Measurements from ENCODE around the gene SCPEP1. TPM values are rescaled to one million over a fixed set of nuclear protein-coding genes. Genes with fewer than 3 reads are reported as not detected.
"Not testable (repeated sequence)": the region's sequence is repeated elsewhere in the genome, so short reads cannot be mapped to it uniquely, and the experiment has no call there.

The SCPEP1 gene
- total RNA-seq, 2 experiments from 2014 or later: 25.0 to 27.1 TPM

- DNase-seq: no peak
- POLR2A ChIA-PET: interaction anchor here (0.7 to 1.3 kb wide), 4 partner anchors 26 to 105 kb away, joined by 3 to 4 read pairs (median 3); partner anchors contain the start of gene TRIM25
These were observed 38.0 kb upstream of the SCPEP1 start for GRCh38 chr17:56939869-56940484.

DNA sequence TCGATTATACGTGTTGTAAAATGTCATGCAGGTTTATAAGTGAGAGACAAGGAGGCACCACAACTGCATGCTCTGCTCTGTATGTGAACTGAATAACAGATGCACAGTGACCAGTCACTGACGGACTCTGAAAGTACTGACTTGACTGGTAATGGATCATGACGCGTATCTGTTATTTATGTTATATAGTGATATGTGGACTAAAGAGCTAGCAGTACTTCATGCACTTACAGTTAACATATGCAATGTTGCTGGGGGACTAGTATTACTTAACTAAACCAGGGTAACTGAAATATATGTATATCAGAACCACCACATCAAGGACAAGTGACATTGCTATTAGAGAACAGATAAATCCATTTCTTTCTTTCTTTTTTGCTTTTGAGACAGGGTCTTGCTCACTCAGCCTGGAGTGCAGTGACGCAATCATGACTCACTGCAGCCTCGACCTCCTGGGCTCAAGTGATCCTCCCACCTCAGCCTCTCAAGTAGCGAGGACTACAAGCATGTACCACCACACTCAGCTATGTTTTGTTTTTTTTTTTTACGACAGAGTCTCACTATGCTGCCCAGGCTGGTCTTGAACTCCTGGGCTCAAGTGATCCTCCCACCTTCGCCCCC, 34.3 kb upstream of the SCPEP1 start:
- DNase-seq: no peak
- Mint-ChIP-seq H3K27ac (no peak overlapping the region), H3K9me3 (no peaks in the 10 kb centered on the region), H3K36me3 (ENCODE audit: low read depth) (peaks cover 36% of the 10 kb centered on the region), H3K4me3 (no peak overlapping the region), H3K27me3 (no peaks in the 10 kb centered on the region), H3K4me1 (peaks cover 8% of the 10 kb centered on the region)
- ChIA-PET CTCF (interaction anchor here (0.9 to 5.2 kb wide), 3 partner anchors 36 to 126 kb away, joined by 3 to 91 read pairs (median 51); no protein-coding TSS in a partner anchor), POLR2A (no interaction called here)

More at GRCh38 chr17:56939869-56940484, 38.0 kb upstream of the SCPEP1 start:
- CTCF ChIA-PET: interaction anchor here (0.7 to 5.2 kb wide), 16 partner anchors 12 to 122 kb away, joined by 3 to 91 read pairs (median 4); no protein-coding TSS in a partner anchor
- no peak overlapping the region for H3K27ac Mint-ChIP-seq
- H3K4me1 Mint-ChIP-seq: peaks cover 26% of the 10 kb centered on the region
- no peak overlapping the region for H3K4me3 Mint-ChIP-seq
- H3K36me3 Mint-ChIP-seq (ENCODE audit: low read depth): peaks cover 40% of the 10 kb centered on the region
- no peaks in the 10 kb centered on the region for H3K9me3 Mint-ChIP-seq
- H3K27me3 Mint-ChIP-seq: no peaks in the 10 kb centered on the region

DNA sequence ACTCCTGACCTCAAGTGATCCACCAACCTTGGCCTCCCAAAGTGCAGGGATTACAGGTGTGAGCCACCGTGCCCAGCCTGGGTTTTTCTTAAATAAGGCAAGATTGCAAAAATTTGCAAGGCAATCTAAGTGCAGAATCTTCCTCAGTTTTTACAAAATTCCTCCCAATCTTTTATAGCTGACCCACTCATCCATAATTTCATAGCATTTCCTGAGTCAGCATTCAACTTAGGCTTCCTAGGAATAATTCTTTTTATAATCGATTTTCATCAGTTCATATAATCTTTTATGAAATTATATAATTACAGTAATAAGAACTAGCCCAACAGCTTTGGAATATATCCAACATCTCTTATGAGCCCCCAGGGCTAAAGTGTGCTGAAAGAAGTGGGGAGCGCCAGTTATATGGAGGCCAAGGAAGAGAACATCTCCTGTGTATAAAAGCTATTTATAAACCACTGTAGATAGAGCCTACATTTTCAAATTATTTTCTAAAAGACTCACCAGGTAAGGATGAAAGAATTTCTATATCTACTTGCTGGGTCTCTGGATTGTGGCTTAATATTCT, 31.9 kb upstream of the SCPEP1 start:
- ChIA-PET CTCF (interaction anchor here (1.6 kb wide), 1 partner anchor 166 kb away, joined by 4 read pairs; no protein-coding TSS in a partner anchor), POLR2A (no interaction called here)
- Mint-ChIP-seq H3K4me1 (peaks cover 16% of the 10 kb centered on the region), H3K27ac (no peak overlapping the region), H3K36me3 (ENCODE audit: low read depth) (peaks cover 45% of the 10 kb centered on the region), H3K9me3 (no peaks in the 10 kb centered on the region), H3K4me3 (no peak overlapping the region), H3K27me3 (no peaks in the 10 kb centered on the region)
- DNase-seq: no peak

GRCh38 chr17:56947741-56948140, 30.2 kb upstream of the SCPEP1 start:
- H3K4me3 Mint-ChIP-seq: no peak overlapping the region
- H3K4me1 Mint-ChIP-seq: peaks cover 16% of the 10 kb centered on the region
- H3K27me3 Mint-ChIP-seq: no peaks in the 10 kb centered on the region
- ChIA-PET CTCF (no interaction called here), POLR2A (no interaction called here)
- H3K27ac Mint-ChIP-seq: no peak overlapping the region
- peaks cover 42% of the 10 kb centered on the region for H3K36me3 Mint-ChIP-seq (ENCODE audit: low read depth)
- DNase-seq: no peak
- no peaks in the 10 kb centered on the region for H3K9me3 Mint-ChIP-seq

DNA sequence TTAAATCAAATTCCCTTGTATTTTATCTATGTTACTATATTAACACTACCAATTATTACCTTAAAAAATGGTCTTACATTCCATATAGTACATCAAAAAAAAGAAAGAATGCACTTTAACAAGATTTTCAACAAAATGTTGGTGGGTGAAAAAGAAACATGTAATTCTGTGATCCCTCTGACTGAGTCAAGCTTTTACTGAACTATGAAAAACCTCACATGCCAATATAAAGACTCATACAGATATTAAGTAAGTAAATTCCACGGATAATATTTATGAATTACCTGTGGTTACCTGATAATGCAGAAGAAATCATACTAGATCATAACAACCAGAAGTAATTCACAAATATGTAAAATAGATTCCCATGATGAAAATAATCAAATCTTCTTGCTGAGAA, 29.4 kb upstream of the SCPEP1 start:
- Mint-ChIP-seq H3K27me3 (no peaks in the 10 kb centered on the region), H3K36me3 (ENCODE audit: low read depth) (peaks cover 43% of the 10 kb centered on the region), H3K4me1 (peaks cover 16% of the 10 kb centered on the region), H3K27ac (no peak overlapping the region), H3K9me3 (no peaks in the 10 kb centered on the region), H3K4me3 (no peak overlapping the region)
- CTCF ChIA-PET: interaction anchor here (1.0 to 1.1 kb wide), 2 partner anchors 59 to 129 kb away, joined by 3 read pairs; no protein-coding TSS in a partner anchor
- no peak for DNase-seq
- POLR2A ChIA-PET: no interaction called here

GRCh38 chr17:56949595-56949994, 28.3 kb upstream of the SCPEP1 start:
- Mint-ChIP-seq H3K27me3 (no peaks in the 10 kb centered on the region), H3K27ac (no peak overlapping the region), H3K36me3 (ENCODE audit: low read depth) (peaks cover 40% of the 10 kb centered on the region), H3K4me1 (peaks cover 16% of the 10 kb centered on the region), H3K4me3 (no peak overlapping the region), H3K9me3 (no peaks in the 10 kb centered on the region)
- no peak for DNase-seq
- CTCF ChIA-PET: interaction anchor here (1.0 to 1.1 kb wide), 2 partner anchors 60 to 130 kb away, joined by 3 read pairs; no protein-coding TSS in a partner anchor
- POLR2A ChIA-PET: interaction anchor here (0.7 kb wide), 1 partner anchor 29 kb away, joined by 3 read pairs; the partner anchor contains the start of gene SCPEP1

DNA sequence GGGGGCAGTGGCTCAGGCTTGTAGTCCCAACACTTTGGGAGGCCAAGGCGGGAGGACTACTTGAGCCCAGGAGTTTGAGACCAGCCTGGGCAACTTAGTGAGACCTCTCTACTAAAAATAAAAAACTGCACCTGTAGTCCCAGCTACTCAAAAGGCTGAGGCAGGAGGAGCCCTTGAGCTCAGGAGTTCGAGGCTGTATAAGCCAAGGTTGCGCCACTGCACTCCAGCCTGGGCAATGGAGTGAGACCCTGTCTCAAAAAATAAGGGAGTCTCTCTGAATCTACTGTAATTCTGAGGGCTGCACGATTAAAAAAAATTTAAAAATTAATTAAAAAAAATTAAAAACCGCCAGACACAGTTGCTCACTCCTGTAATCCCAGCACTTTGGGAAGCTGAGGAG, 20.9 kb upstream of the SCPEP1 start:
- ChIA-PET POLR2A (no interaction called here), CTCF (interaction anchor here (0.9 to 1.6 kb wide), 2 partner anchors 18 to 177 kb away, joined by 3 read pairs; no protein-coding TSS in a partner anchor)
- Mint-ChIP-seq H3K27ac (no peak overlapping the region), H3K4me3 (no peak overlapping the region), H3K9me3 (no peaks in the 10 kb centered on the region), H3K27me3 (no peaks in the 10 kb centered on the region), H3K4me1 (peaks cover 23% of the 10 kb centered on the region), H3K36me3 (ENCODE audit: low read depth) (peaks cover 12% of the 10 kb centered on the region)
- no peak for DNase-seq

GRCh38 chr17:56960596-56961538, 17.1 kb upstream of the SCPEP1 start, which contains the start of gene COIL:
Gene COIL (minus strand): TSS chr17:56961050. CDS start chr17:56961019, 31 bp downstream.
- ChIA-PET POLR2A (interaction anchor here (0.7 to 2.1 kb wide), 5 partner anchors 14 to 53 kb away, joined by 3 to 15 read pairs (median 3); partner anchors contain the start of genes SCPEP1 and TRIM25), CTCF (interaction anchor here (0.6 to 1.6 kb wide), 7 partner anchors 12 to 141 kb away, joined by 3 to 6 read pairs (median 4); partner anchors contain the start of genes C17orf67, DGKE and TRIM25)
- H3K4me1 Mint-ChIP-seq: peaks cover 28% of the 10 kb centered on the region

GRCh38 chr17:56965241-56965640, 12.7 kb upstream of the SCPEP1 start:
- H3K4me3 Mint-ChIP-seq; DNase-seq; H3K36me3 Mint-ChIP-seq (ENCODE audit: low read depth); H3K9me3 Mint-ChIP-seq; H3K27ac Mint-ChIP-seq; H3K27me3 Mint-ChIP-seq; CTCF ChIA-PET: not testable (repeated sequence)
- H3K4me1 Mint-ChIP-seq: peaks cover 10% of the 10 kb centered on the region
- POLR2A ChIA-PET: interaction anchor here (2.2 kb wide), 1 partner anchor 13 kb away, joined by 8 read pairs; the partner anchor contains the start of gene SCPEP1

More at GRCh38 chr17:56960596-56961538, 17.1 kb upstream of the SCPEP1 start, which contains the start of gene COIL:
- Mint-ChIP-seq H3K27ac (peak within 1 kb of the TSS; percentile 77), H3K4me3 (peak within 1 kb of the TSS; percentile 79), H3K9me3 (no peaks in the 10 kb centered on the region), H3K36me3 (ENCODE audit: low read depth) (peaks cover 4% of the 10 kb centered on the region), H3K27me3 (peaks cover 4% of the 10 kb centered on the region)
- DNase-seq: peak; percentile 93

- not testable (repeated sequence) for H3K36me3 Mint-ChIP-seq (ENCODE audit: low read depth); H3K4me3 Mint-ChIP-seq; H3K27ac Mint-ChIP-seq; H3K9me3 Mint-ChIP-seq; DNase-seq; H3K27me3 Mint-ChIP-seq
- peaks cover 10% of the 10 kb centered on the region for H3K4me1 Mint-ChIP-seq
- ChIA-PET POLR2A (interaction anchor here (2.2 kb wide), 1 partner anchor 12 kb away, joined by 8 read pairs; the partner anchor contains the start of gene SCPEP1), CTCF (interaction anchor here (1.5 kb wide), 1 partner anchor 146 kb away, joined by 4 read pairs; no protein-coding TSS in a partner anchor)
These were observed 12.2 kb upstream of the SCPEP1 start for GRCh38 chr17:56965681-56966080.

DNA sequence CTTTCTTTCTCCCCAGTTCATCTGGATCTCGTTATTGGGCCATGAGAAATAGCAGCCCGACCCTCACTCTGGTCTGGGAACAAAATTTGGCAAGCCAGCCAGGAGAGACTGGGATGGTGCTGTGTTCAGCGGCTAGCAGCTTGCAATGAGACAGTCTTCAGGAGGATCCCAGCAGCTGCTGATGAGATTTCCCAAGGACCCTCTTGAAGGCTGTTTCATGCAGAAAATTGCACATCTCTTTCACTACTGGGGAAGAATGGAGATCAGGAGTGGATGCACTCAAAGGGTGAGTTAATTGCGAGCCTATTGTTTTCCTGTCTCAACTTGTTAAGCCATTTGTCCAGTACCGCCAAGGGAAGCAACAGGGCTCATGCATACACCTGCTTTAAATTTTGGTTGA, 11.6 kb upstream of the SCPEP1 start:
- Mint-ChIP-seq H3K4me1 (peaks cover 5% of the 10 kb centered on the region), H3K27ac (no peak overlapping the region), H3K9me3 (no peaks in the 10 kb centered on the region), H3K4me3 (no peak overlapping the region), H3K36me3 (ENCODE audit: low read depth) (no peaks in the 10 kb centered on the region), H3K27me3 (peaks cover 8% of the 10 kb centered on the region)
- ChIA-PET CTCF (interaction anchor here (1.5 kb wide), 1 partner anchor 146 kb away, joined by 4 read pairs; no protein-coding TSS in a partner anchor), POLR2A (interaction anchor here (2.2 kb wide), 1 partner anchor 12 kb away, joined by 8 read pairs; the partner anchor contains the start of gene SCPEP1)
- DNase-seq: no peak

DNA sequence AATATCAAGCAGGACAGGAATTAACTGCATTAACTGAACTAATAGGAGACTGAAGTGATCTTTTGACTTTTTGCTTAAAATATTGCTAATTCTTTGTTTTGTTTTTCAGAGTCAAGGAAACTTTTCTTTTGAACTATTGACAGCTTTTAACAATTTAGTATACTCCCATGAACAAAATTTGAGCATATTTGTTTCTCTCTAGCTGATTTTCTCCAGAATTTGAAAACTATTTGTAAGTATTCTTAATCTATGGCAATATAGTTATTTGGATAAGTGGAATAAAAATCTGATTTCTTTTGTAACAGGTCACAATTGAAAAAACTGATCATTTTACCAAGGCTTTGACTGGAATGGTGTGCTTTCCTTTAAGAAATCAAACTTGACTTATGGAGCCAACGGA, 7.0 kb upstream of the SCPEP1 start:
- Mint-ChIP-seq H3K9me3 (no peaks in the 10 kb centered on the region), H3K4me3 (no peak overlapping the region), H3K27ac (no peak overlapping the region), H3K4me1 (no peaks in the 10 kb centered on the region), H3K27me3 (peaks cover 15% of the 10 kb centered on the region), H3K36me3 (ENCODE audit: low read depth) (no peaks in the 10 kb centered on the region)
- POLR2A ChIA-PET: no interaction called here
- no peak for DNase-seq
- CTCF ChIA-PET: no interaction called here
